GM19452 (cell line): ENCODE data around the gene GID4.

Source experiments
- ATAC-seq: cut with Tn5 transposase; IDR thresholded peaks from one replicate; pipeline ENCODE4 v1.9.1; 2021; ENCODE audit not compliant: unreplicated experiment

The GID4 gene

DNA sequence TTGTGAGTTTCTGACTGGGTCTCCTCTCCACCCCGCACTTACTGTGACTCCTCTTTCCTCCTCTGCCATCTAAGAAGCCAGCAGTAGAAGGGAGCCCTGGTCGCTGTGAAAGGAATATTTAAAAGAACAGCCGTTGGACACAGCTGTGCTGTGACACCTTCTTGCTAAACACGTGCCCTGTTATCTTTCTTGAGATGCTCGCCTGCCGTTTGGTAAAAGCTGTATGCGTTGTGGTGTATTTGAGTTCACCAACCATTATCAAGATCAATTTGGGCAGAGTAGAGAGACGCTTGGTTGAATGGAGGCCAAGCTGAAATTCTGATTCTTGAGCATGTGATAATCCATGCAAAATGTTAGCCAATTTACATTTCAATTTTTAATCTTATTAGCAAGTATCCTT lies 3.8 kb downstream of the GID4 start:
- no peak for ATAC-seq

- ATAC-seq: no peak
Observed at GRCh38 chr17:18043491-18043890, 4.3 kb downstream of the GID4 start.

DNA sequence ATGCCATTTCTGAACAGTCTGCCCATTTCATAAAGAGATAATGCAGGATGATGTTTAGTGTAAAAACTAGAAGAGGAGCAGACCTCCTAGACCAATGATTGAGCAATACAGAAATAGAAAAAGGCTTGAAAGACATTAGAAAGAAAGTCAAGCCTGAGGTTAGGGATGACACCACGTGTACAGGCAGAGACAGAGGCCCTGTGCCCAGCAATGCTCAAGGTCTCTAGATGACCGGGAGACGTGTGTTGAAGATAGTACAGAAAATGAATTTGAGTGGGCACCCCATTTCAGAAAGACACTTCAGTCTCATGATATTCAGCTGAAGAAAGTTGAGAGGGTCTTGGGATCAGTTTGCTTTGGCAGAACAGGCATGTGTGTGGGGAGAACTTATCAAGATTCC lies 5.4 kb downstream of the GID4 start:
- ATAC-seq: no peak

GRCh38 chr17:18045691-18046350 lies 6.6 kb downstream of the GID4 start:
- no peak for ATAC-seq

GRCh38 chr17:18055597-18055996 lies 16.4 kb downstream of the GID4 start:
- no peak for ATAC-seq

DNA sequence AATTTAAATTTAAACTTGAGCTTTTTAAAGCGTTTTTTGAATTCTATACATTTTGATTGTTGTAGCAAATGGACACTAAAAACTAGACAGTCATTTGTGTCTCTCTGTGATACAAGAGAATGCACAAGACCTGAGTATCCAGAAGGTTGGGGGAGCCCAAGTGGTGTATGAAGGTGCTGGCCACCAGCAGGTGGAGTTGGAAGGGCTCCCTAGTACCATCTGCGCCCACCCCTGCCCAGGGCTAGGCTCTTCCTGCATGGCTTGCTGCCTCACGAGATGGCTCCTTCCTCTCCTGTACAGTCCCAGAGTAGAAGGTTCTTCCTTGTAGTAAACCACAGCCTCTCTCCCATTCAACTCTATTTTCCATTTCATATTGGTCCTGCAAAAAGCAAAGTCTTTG lies 17.0 kb downstream of the GID4 start:
- no peak for ATAC-seq

- no peak for ATAC-seq
Observed at GRCh38 chr17:18059283-18059682, 20.1 kb downstream of the GID4 start.

GRCh38 chr17:18064053-18064452 lies 24.8 kb downstream of the GID4 start:
- ATAC-seq: no peak

DNA sequence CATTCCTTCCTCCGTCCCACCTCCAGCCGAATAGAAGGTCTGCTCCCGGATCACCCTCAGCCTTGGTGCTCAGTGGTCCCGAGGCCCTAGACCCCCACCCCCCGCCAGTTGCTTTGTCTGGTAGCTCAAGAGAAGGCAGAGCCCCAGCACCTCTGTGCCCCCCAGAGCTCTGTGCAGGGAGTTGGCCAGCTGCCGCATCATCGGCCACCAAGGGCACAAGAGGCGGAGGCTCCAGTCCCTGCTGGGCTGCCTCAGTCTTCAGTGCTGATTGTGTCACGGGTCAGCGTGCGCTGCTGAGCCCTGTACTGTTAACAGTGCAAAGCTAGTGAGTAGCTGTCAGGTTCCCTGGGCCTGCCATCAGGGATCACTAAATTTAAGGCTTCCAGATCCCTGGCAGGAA lies 26.3 kb downstream of the GID4 start:
- no peak for ATAC-seq

DNA sequence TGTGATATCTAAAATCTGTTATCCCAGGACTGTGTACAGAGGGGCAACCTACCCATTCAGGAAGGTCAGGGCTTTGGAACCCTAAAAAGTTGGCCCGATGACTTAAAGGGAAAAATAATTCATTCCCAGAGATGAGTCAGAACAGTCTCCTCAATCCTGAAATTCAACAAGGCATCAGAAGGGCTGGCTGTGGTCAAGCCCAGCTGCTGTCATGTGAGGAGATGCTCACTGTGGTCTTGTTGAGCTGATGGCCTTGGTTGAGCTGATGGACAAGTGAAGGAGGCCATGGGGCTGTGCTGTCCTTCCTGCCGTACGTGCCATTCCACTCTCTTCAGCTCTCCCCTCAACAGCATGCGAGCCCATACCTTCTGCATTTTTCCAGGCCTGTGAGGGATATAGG lies 27.7 kb downstream of the GID4 start:
- no peak for ATAC-seq

GRCh38 chr17:18069101-18069500 lies 29.9 kb downstream of the GID4 start:
- no peak for ATAC-seq

- ATAC-seq: no peak
Observed at GRCh38 chr17:18070861-18071340, 31.7 kb downstream of the GID4 start.

DNA sequence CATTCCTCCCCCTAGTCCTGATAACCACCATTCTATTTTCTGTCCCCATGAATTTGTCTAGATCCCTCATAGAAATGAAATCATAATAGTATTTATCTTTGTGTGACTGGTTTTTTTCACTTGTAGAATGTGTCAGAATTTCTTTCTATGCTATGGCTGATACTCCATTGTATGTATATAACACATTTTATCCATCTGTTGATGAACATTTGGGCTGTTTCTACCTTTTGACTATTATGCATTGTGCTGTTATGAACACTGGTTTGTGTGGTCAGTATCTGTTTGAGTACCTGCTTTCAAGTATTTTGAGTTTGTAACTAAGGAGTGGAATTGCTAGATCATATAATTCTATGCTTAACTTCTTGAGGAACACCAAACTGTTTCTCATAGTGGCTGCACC lies 32.5 kb downstream of the GID4 start:
- ATAC-seq: no peak

DNA sequence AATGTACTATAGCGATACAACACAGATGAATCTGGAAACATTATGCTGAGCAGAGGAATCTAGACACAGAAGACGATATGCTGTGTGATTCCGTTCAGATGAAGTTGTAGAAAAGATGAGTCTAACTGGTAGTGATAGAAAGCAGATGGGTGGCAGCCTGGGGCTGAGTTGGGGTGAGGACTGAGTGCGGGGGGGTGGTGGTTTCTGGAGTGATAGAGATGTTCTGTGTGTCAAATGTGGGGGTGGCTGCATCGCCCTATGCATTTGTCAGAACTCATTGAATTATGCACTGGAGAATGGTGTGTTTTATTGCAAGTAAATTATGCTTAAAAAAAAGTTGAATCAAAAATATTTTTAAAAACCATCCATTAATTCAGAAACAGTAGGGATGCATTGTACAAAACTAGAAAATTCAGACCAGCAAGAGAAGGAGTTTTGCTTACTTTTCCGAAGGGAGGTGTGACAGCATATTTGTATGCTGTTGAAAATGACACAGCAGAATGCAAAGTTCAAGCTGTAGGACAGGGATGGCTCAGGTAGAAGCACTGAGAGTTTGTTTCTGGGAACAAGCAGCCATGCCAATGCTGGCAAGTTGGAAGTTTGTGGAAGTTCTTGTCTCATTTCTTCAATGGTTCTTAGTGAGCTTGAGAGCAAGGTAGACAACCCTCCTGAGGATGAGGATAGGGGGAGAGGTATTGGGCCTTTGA lies 35.5 kb downstream of the GID4 start:
- ATAC-seq: no peak

DNA sequence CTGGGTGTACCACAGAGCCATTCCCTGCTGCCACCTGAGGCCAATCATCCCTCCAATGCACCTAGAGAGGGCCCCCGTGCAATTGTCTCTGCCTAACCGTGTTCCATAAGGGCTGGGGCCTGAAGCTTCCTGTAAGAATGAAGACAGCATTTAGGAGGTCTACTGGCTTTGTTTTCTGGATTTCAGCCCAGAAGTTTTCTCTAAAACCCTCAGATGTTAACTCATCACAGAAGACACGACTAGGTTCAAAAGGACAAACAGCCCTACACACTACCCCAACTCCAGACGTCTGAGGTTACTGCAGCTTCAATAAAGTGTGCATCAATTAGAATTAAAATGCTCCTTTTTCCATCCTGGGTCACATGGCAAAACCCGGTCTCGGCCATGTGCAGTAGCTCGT lies 37.7 kb downstream of the GID4 start:
- no peak for ATAC-seq

DNA sequence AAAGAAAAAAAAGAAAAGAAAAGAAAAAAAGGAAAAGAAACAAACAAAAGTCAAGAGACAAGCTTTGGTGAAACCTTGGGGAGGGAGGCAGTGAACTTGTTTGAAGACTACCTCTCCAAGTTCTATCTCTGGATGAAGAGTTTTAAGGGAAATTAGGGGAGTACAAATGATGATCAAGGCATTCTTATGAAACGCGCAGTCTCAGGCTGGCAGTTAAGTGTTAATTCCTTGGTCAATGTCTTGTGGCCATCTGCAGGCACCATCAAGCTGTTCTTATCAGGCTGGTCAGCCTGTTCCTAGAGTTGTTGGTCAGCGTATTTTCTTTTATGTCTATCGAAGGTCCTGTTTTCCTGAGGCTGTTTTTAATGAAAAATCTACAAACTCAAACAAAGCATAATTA lies 40.3 kb downstream of the GID4 start:
- ATAC-seq: no peak

DNA sequence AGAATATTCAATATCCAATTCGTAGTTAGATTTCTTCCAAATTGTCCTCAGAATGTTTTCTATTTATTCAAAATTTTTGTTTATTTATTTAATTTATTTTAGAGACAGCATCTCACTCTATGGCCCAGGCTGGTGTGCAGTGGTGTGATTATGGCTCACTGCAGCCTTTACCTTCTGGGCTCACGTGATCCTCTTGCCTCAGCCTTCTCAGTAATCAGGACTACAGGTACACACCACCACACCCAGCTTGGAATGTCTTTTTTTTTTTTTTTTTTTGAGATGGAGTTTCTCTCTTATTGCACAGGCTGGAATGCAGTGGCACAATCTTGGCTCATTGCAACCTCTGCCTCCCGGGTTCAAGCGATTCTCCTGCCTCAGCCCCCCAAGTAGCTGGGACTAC lies 45.0 kb downstream of the GID4 start:
- no peak for ATAC-seq

DNA sequence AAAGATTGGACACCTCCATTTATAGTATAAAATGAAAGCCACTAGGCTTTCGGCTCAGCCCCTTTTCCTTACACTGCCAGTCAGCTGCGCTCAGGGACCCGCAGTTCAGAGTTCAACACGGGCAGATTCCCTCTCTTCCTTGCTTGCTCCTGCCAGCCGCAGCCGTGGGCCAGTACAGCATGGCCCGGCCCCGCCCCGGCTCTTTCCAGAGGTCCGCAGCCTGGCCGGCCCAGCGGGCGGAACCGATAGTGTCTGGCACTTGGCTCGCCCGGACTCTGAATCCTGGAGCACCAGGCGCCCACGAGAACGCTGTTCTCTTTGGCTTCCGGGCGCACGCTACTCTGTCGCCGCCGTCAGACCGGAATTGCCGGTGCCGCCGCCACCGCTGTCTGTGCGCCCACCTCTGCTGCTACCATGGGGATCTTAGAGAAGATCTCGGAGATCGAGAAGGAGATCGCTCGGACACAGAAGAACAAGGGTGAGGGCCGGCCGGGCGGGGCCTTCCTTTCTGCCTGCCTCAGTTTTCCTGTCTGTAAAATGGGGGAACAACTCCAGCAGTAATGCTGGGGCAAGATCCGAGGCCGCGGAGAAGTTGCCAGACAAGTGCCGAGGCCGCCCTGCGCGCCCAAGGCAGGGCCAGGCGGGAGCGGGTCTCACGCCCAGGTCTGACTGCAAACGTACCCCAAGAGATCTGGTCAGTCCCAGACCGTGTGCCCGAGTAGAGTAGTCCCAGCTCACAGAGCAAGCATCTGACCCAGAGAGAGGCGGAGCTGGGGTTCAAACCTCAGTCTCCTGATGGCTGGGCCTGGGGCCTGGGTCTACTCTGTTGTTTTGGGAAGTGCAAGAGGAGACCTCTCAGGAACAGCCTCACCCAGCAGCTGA lies 48.6 kb downstream of the GID4 start, which contains the start of gene DRG2:
Gene DRG2, plus strand, starts transcription at position 339 of the 882 bp plus-strand sequence. Its CDS starts 76 bp downstream, at position 415.
- peak; percentile 84 for ATAC-seq

GRCh38 chr17:18089613-18090012 lies 50.4 kb downstream of the GID4 start:
- no peak for ATAC-seq

GRCh38 chr17:18093616-18094408 lies 54.6 kb downstream of the GID4 start:
- no peak for ATAC-seq

- ATAC-seq: no peak
Observed at GRCh38 chr17:18094409-18094807, 55.2 kb downstream of the GID4 start.
